Peyer's patch (tissue), 4 donors: ENCODE results near the gene MPG. TPM values are rescaled to one million over a fixed set of nuclear protein-coding genes. Genes with fewer than 3 reads are reported as not detected.
A peak's percentile ranks its signal among the peaks of the same experiment; 100 is the strongest.

Experiments
- DNase-seq, 3 donors: peaks; one replicate each; pipeline ENCODE4 v3.0.0-alpha.2; 2017 to 2019
- H3K27ac ChIP-seq, 4 donors: fragments of 200-600 bp; sonication (generic); one replicate each; pipeline ENCODE4 v1.5.1; 2016 to 2019
- H3K27me3 ChIP-seq, 2 donors: fragments of 200-600 bp; sonication (generic); one replicate each; pipeline ENCODE4 v1.5.1; 2019
- H3K36me3 ChIP-seq, 3 donors: fragments of 200-600 bp; sonication (generic); one replicate each; pipeline ENCODE4 v1.5.1; 2016 to 2019
- H3K4me1 ChIP-seq, 4 donors: fragments of 200-600 bp; sonication (generic); one replicate each; pipeline ENCODE4 v1.5.1; 2016 to 2019
- H3K4me3 ChIP-seq, 4 donors: fragments of 200-600 bp; sonication (generic); 1 replicate in 3 of 4; 2 replicates in 1 of 4; pipeline ENCODE4 v1.5.1; 2016 to 2019; ENCODE audit warnings: mild to moderate bottlenecking in 1 of 4
- H3K9me3 ChIP-seq, 4 donors: fragments of 200-600 bp; sonication (generic); one replicate each; pipeline ENCODE4 v1.5.1; 2016 to 2019; ENCODE audit warnings: mild to moderate bottlenecking in 1 of 4
- CTCF ChIP-seq, 6 experiments: fragments of 450-650 bp in 4 of 6; fragments of 200-600 bp in 2 of 6; sonication (generic) in 1 of 6; IDR thresholded peaks; one replicate each; pipeline ENCODE4 v1.5.1; 2017 to 2019; ENCODE audit warnings: antibody characterized with exemption in 6 of 6, mild to moderate bottlenecking in 3 of 6, moderate library complexity in 1 of 6
- POLR2A ChIP-seq, 2 donors: fragments of 450-650 bp; IDR thresholded peaks; one replicate each; pipeline ENCODE4 v1.5.1; 2017; ENCODE audit warnings: antibody characterized with exemption in 2 of 2, mild to moderate bottlenecking in 2 of 2, moderate library complexity in 2 of 2
- total RNA-seq, 4 donors: library from RNA; depleted of rRNA; stranded (reverse); fragments of >200 nt; gene quantifications; one replicate each; pipeline ENCODE4 v1.1.0, GENCODE V29; 2016

MPG gene
- total RNA-seq, 4 donors from 2014 or later = 21.5 to 63.4 (median 44.7) TPM

- Histone ChIP-seq H3K36me3 (peaks cover 0 to 12% (median 0%) of the 10 kb centered on the region in 3 donors), H3K4me1 (peaks cover 0 to 55% (median 25%) of the 10 kb centered on the region in 4 donors), H3K9me3 (no peaks in the 10 kb centered on the region), H3K4me3 (peak overlapping the region; percentile 62 to 98 (median 96)), H3K27me3 (no peaks in the 10 kb centered on the region), H3K27ac (peak overlapping the region; percentile 83 to 92 (median 89))
- no peak for TF ChIP-seq CTCF (IDR thresholded peaks at IDR 0.05)
- peak; percentile 40 to 80 (median 79) for DNase-seq
Observed at GRCh38 chr16:76535-77272, 1.3 kb upstream of the MPG start.

DNA sequence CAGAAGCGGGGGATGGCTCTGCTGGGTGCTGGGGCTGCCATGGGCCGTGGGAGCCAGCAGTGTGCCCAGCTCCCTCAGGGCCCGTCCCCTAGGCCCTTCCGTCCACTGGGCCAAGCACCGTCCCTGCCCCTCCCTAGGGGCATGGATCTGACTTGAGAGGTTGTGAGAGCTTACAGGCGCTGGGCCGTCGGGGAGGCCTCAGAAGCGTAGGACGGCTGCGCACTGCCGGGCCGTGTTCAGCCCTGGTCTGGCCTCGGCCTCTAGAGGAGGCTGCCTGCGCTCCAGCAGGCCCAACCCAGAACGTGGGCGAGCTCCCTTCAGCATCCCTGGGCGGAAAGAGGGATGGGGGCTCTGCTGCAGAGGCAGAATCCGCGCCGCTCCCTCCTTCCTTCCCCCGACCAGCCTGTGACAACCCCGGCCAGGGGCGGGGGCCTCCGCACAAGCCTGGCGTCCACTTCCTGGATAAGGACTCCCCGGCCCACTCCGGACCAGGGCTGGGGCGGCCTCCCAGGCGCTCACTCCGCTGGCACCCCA lies 685 bp upstream of the MPG start:
- TF ChIP-seq POLR2A (IDR thresholded peaks at IDR 0.05) (no peak), CTCF (IDR thresholded peaks at IDR 0.05) (no peak)
- peaks cover 0 to 13% (median 0%) of the 10 kb centered on the region in 3 donors for H3K36me3 ChIP-seq
- H3K9me3 ChIP-seq = no peaks in the 10 kb centered on the region
- DNase-seq = peak; percentile 49 to 73 (median 69)
- peak overlapping the region; percentile 83 to 92 (median 89) for H3K27ac ChIP-seq
- H3K27me3 ChIP-seq = no peaks in the 10 kb centered on the region
- peak overlapping the region; percentile 62 to 98 (median 96) for H3K4me3 ChIP-seq
- peaks cover 0 to 55% (median 23%) of the 10 kb centered on the region in 4 donors for H3K4me1 ChIP-seq

DNA sequence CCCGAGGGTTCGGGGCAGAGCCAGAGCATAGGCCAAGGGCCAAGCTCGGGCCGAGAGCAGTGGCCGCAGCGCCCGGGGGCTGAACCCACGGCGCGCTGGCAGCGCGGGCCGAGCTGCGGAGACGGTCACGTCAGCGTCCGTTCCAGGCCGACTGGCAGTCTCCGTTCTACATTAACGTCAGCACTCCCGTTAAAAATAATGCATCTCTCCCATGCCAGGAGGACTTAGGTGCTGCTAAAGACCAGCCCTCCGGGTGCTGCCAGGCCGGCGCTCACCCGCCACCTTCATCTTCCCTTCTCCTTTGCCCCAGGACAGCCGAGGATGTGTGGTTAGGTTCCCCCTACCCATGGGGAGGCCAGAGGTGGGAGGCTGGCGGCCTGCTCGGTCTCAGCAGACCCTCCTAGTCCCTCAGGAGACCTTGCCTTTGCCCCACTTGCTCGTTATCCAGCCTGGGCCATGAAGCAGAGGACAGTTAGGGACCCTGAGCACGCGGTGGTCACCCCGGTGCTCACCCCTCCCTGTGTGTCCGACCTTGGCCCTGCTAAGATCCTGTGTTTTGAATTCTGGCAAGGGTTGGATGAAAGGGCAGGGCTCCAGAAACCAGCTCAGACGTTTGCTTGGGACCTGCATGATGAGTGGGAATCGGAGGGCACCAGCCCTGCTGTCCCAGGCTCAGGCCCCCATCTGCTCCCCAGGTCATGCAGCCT lies 572 bp downstream of the MPG start:
- no peaks in the 10 kb centered on the region for H3K9me3 ChIP-seq
- no peaks in the 10 kb centered on the region for H3K27me3 ChIP-seq
- no peak for DNase-seq
- H3K27ac ChIP-seq = peak overlapping the region; percentile 83 to 92 (median 89)
- H3K4me1 ChIP-seq = peaks cover 0 to 44% (median 19%) of the 10 kb centered on the region in 4 donors
- H3K4me3 ChIP-seq = peak overlapping the region; percentile 62 to 98 (median 96)
- TF ChIP-seq CTCF (IDR thresholded peaks at IDR 0.05) = no peak
- no peak for TF ChIP-seq POLR2A (IDR thresholded peaks at IDR 0.05)
- H3K36me3 ChIP-seq = peaks cover 0 to 16% (median 0%) of the 10 kb centered on the region in 3 donors

- H3K4me1 ChIP-seq = peaks cover 0 to 48% (median 24%) of the 10 kb centered on the region in 4 donors
- TF ChIP-seq CTCF (IDR thresholded peaks at IDR 0.05) = no peak
- no peak for TF ChIP-seq POLR2A (IDR thresholded peaks at IDR 0.05)
- DNase-seq = no peak
- H3K36me3 ChIP-seq = peaks cover 0 to 16% (median 0%) of the 10 kb centered on the region in 3 donors
- H3K27me3 ChIP-seq = no peaks in the 10 kb centered on the region
- peak overlapping the region in 1 of 4 donors; percentile 97 for H3K4me3 ChIP-seq
- peak overlapping the region; percentile 83 to 92 (median 89) for H3K27ac ChIP-seq
- no peaks in the 10 kb centered on the region for H3K9me3 ChIP-seq
Observed at GRCh38 chr16:79151-80054, 1.4 kb downstream of the MPG start.

- no peak for TF ChIP-seq CTCF (IDR thresholded peaks at IDR 0.05)
- TF ChIP-seq POLR2A (IDR thresholded peaks at IDR 0.05) = no peak
- DNase-seq = no peak
- Histone ChIP-seq H3K36me3 (peaks cover 0 to 40% (median 0%) of the 10 kb centered on the region in 3 donors), H3K4me3 (no peak overlapping the region), H3K9me3 (no peaks in the 10 kb centered on the region), H3K4me1 (peaks cover 0 to 32% (median 20%) of the 10 kb centered on the region in 4 donors), H3K27ac (no peak overlapping the region), H3K27me3 (no peaks in the 10 kb centered on the region)
Observed at GRCh38 chr16:83060-83603, 5.1 kb downstream of the MPG start.
